Measurements from ENCODE around the gene SLC10A3. TPM values are rescaled to one million over a fixed set of nuclear protein-coding genes. Genes with fewer than 3 reads are reported as not detected.

The SLC10A3 gene
- total RNA-seq, 1 donor from 2014 or later: 10.4 TPM

GRCh38 chrX:154468217-154468616, 22.2 kb downstream of the SLC10A3 start:
- Histone ChIP-seq H3K27me3 (ENCODE audit: low read depth) (no peaks in the 10 kb centered on the region), H3K4me1 (no peaks in the 10 kb centered on the region), H3K9me3 (replicated peaks) (no peaks in the 10 kb centered on the region), H3K36me3 (peaks cover 28% of the 10 kb centered on the region), H3K4me3 (no peak overlapping the region), H3K27ac (replicated peaks) (no peak overlapping the region)
- DNase-seq: no peak
- TF ChIP-seq CTCF (IDR thresholded peaks at IDR 0.05; ENCODE audit: borderline replicate concordance): no peak
- intact Hi-C loops (cut with micrococcal nuclease): no loop called here

DNA sequence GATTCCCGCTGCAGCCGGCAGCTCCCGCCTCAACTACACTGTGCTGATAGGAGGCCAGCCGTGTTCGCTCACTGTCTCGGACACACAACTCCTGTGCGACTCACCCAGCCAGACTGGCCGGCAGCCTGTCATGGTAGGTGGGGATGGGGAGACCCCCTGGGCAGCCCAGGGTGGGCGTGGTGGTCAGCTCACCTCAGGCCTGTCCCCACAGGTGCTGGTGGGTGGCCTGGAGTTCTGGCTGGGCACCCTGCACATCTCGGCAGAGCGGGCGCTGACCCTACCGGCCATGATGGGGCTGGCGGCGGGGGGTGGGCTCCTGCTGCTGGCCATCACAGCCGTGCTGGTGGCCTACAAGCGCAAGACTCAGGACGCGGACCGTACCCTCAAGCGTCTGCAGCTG, 22.9 kb downstream of the SLC10A3 start:
- H3K4me1 ChIP-seq: no peaks in the 10 kb centered on the region
- H3K9me3 ChIP-seq (replicated peaks): no peaks in the 10 kb centered on the region
- no peak overlapping the region for H3K4me3 ChIP-seq
- intact Hi-C loops (cut with micrococcal nuclease): no loop called here
- TF ChIP-seq CTCF (IDR thresholded peaks at IDR 0.05; ENCODE audit: borderline replicate concordance): no peak
- peaks cover 28% of the 10 kb centered on the region for H3K36me3 ChIP-seq
- no peak overlapping the region for H3K27ac ChIP-seq (replicated peaks)
- no peaks in the 10 kb centered on the region for H3K27me3 ChIP-seq (ENCODE audit: low read depth)
- no peak for DNase-seq

DNA sequence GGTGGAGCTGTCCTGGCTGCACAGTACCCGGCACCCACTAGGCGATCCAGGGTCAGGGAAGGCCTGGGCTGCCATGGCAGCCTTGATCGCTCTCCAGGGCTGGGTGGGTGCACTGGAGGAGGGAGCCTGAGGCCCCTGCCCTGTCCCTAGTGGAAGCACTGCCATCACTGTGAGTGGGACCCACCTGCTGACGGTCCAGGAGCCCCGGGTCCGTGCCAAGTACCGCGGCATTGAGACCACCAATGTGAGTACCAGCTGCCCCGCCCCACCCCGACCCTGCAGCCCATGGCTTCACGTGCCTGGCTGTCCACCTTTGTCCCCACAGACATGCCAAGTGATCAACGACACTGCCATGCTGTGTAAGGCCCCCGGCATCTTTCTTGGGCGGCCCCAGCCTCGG, 23.5 kb downstream of the SLC10A3 start:
- Histone ChIP-seq H3K36me3 (peaks cover 28% of the 10 kb centered on the region), H3K27me3 (ENCODE audit: low read depth) (no peaks in the 10 kb centered on the region), H3K4me3 (no peak overlapping the region), H3K27ac (replicated peaks) (no peak overlapping the region), H3K9me3 (replicated peaks) (no peaks in the 10 kb centered on the region), H3K4me1 (no peaks in the 10 kb centered on the region)
- no peak for DNase-seq
- intact Hi-C loops (cut with micrococcal nuclease): no loop called here
- no peak for TF ChIP-seq CTCF (IDR thresholded peaks at IDR 0.05; ENCODE audit: borderline replicate concordance)

DNA sequence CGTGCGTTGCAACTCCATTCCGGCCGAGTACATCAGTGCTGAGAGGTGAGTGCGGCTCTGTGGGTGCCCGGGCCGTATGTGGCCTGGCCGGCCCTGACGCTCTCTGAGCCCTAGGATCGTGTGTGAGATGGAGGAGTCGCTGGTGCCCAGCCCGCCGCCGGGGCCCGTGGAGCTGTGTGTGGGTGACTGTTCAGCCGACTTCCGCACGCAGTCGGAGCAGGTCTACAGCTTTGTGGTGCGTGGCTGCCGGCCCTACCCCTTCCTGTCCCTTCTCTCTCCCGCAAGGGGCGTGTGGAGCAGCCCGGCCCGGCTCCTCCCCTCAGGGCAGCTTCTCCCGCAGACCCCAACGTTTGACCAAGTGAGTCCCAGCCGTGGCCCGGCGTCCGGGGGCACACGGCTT, 24.4 kb downstream of the SLC10A3 start:
- DNase-seq: no peak
- no peak for TF ChIP-seq CTCF (IDR thresholded peaks at IDR 0.05; ENCODE audit: borderline replicate concordance)
- no peak overlapping the region for H3K4me3 ChIP-seq
- peaks cover 28% of the 10 kb centered on the region for H3K36me3 ChIP-seq
- H3K4me1 ChIP-seq: no peaks in the 10 kb centered on the region
- intact Hi-C loops (cut with micrococcal nuclease): no loop called here
- no peaks in the 10 kb centered on the region for H3K9me3 ChIP-seq (replicated peaks)
- no peaks in the 10 kb centered on the region for H3K27me3 ChIP-seq (ENCODE audit: low read depth)
- H3K27ac ChIP-seq (replicated peaks): no peak overlapping the region

GRCh38 chrX:154465601-154466000, 24.8 kb downstream of the SLC10A3 start:
- H3K9me3 ChIP-seq (replicated peaks): no peaks in the 10 kb centered on the region
- no peaks in the 10 kb centered on the region for H3K4me1 ChIP-seq
- no peak for DNase-seq
- no peak for TF ChIP-seq CTCF (IDR thresholded peaks at IDR 0.05; ENCODE audit: borderline replicate concordance)
- H3K4me3 ChIP-seq: no peak overlapping the region
- H3K36me3 ChIP-seq: peaks cover 27% of the 10 kb centered on the region
- intact Hi-C loops (cut with micrococcal nuclease): no loop called here
- no peak overlapping the region for H3K27ac ChIP-seq (replicated peaks)
- no peaks in the 10 kb centered on the region for H3K27me3 ChIP-seq (ENCODE audit: low read depth)

Measured in left ventricle myocardium inferior (tissue), 1 donor.